HG02981 (cell line): ENCODE data around the gene CTSZ.
A peak's percentile ranks its signal among the peaks of the same experiment; 100 is the strongest.
"Not testable (repeated sequence)": the region's sequence is repeated elsewhere in the genome, so short reads cannot be mapped to it uniquely, and the experiment has no call there.

ENCODE experiments used
- ATAC-seq: cut with Tn5 transposase; IDR thresholded peaks from one replicate; pipeline ENCODE4 v1.9.1; 2021; ENCODE audit warnings: mild to moderate bottlenecking, moderate library complexity; ENCODE audit not compliant: unreplicated experiment

The CTSZ gene

GRCh38 chr20:59006864-59007664 lies at the start of gene CTSZ:
CTSZ (minus strand) TSS chr20:59007254; CDS start chr20:59007128, 126 bp downstream.
- no peak for ATAC-seq

GRCh38 chr20:59055302-59055701 lies 48.2 kb upstream of the CTSZ start:
- no peak for ATAC-seq

GRCh38 chr20:59051666-59052185 lies 44.7 kb upstream of the CTSZ start:
- no peak for ATAC-seq

- ATAC-seq, result no peak
Measured at GRCh38 chr20:59050437-59050836, 43.4 kb upstream of the CTSZ start.

GRCh38 chr20:59048681-59049030 lies 41.6 kb upstream of the CTSZ start:
- ATAC-seq, result no peak

GRCh38 chr20:59047938-59048680 lies 41.1 kb upstream of the CTSZ start:
- ATAC-seq, result no peak

GRCh38 chr20:59046862-59047261 lies 39.8 kb upstream of the CTSZ start:
- ATAC-seq, result no peak

GRCh38 chr20:59044796-59045195 lies 37.7 kb upstream of the CTSZ start:
- no peak for ATAC-seq

GRCh38 chr20:59044295-59044694 lies 37.2 kb upstream of the CTSZ start:
- no peak for ATAC-seq

GRCh38 chr20:59043698-59044097 lies 36.6 kb upstream of the CTSZ start:
- ATAC-seq, result no peak

- ATAC-seq, result peak; percentile 95
Measured at GRCh38 chr20:59042796-59043631, 36.0 kb upstream of the CTSZ start.

GRCh38 chr20:59042151-59042795 lies 35.2 kb upstream of the CTSZ start, which contains the start of gene PRELID3B:
PRELID3B (minus strand) TSS chr20:59042786; CDS start chr20:59042730, 56 bp downstream.
- ATAC-seq, result peak; percentile 22

- not testable (repeated sequence) for ATAC-seq
Measured at GRCh38 chr20:59041487-59041886, 34.4 kb upstream of the CTSZ start.

GRCh38 chr20:59040667-59041066 lies 33.6 kb upstream of the CTSZ start:
- no peak for ATAC-seq

- no peak for ATAC-seq
Measured at GRCh38 chr20:59039233-59039632, 32.2 kb upstream of the CTSZ start.

- ATAC-seq, result no peak
Measured at GRCh38 chr20:59037386-59037785, 30.3 kb upstream of the CTSZ start.

GRCh38 chr20:59035381-59035780 lies 28.3 kb upstream of the CTSZ start:
- ATAC-seq, result no peak

GRCh38 chr20:59033616-59034165 lies 26.6 kb upstream of the CTSZ start:
- no peak for ATAC-seq

- no peak for ATAC-seq
Measured at GRCh38 chr20:59033093-59033492, 26.0 kb upstream of the CTSZ start.

GRCh38 chr20:59032713-59033059 lies 25.6 kb upstream of the CTSZ start:
- ATAC-seq, result no peak
